H1 (cell line): Measurements from ENCODE around the gene TEK. TPM values are rescaled to one million over a fixed set of nuclear protein-coding genes. Genes with fewer than 3 reads are reported as not detected.

Experiments used
- CTCF ChIA-PET: fragments of 300-600 bp; sonication (Branson Sonifier 250); formaldehyde crosslinking; loops from one replicate; lab custom pipeline; 2021; ENCODE audit not compliant: partially characterized antibody; lab: Charles Lee
- POLR2A ChIA-PET: fragments of 300-600 bp; sonication (Branson Sonifier 250); formaldehyde crosslinking; loops from one replicate; lab custom pipeline; 2021; ENCODE audit warnings: inconsistent platforms; ENCODE audit not compliant: partially characterized antibody; lab: Charles Lee
- DNase-seq, 2 experiments: peaks; one replicate each; pipeline versions ENCODE4 v3.0.0 to v3.0.0-alpha.2; 2010 to 2022; ENCODE audit warnings: low spot score in 2 of 2, low read depth in 1 of 2, mixed read lengths in 1 of 2
- FAIRE-seq: peaks from 2 replicates; lab custom pipeline; 2011; peaks lifted over from hg19 to GRCh38; lab: Jason Lieb, UNC
- H2AFZ ChIP-seq: 2 replicates; pipeline ENCODE4 v1.8.1; 2012; ENCODE audit warnings: low read length, inconsistent platforms
- H2AK5ac ChIP-seq: 2 replicates; pipeline ENCODE4 v1.6.1; 2013; ENCODE audit warnings: low read depth, low read length
- H2BK120ac ChIP-seq: replicated peaks from 2 replicates; pipeline ENCODE3; 2013; ENCODE audit warnings: low read depth, low read length, inconsistent platforms
- H2BK12ac ChIP-seq: 2 replicates; pipeline ENCODE4 v1.6.1; 2013; ENCODE audit warnings: low read depth, low read length
- H2BK15ac ChIP-seq: 2 replicates; pipeline ENCODE4 v1.6.1; 2013; ENCODE audit warnings: low read length
- H2BK20ac ChIP-seq: 2 replicates; pipeline ENCODE4 v1.6.1; 2013; ENCODE audit warnings: low read length
- H2BK5ac ChIP-seq: 2 replicates; pipeline ENCODE4 v1.6.1; 2013; ENCODE audit warnings: low read depth, low read length
- H3K14ac ChIP-seq: 2 replicates; pipeline ENCODE4 v1.6.1; 2013; ENCODE audit warnings: inconsistent platforms; ENCODE audit not compliant: insufficient read length
- H3K18ac ChIP-seq: 2 replicates; pipeline ENCODE4 v1.6.1; 2013; ENCODE audit warnings: low read length; ENCODE audit errors: extremely low read depth
- H3K23ac ChIP-seq: 2 replicates; pipeline ENCODE4 v1.6.1; 2013; ENCODE audit warnings: inconsistent platforms; ENCODE audit not compliant: insufficient read length
- H3K23me2 ChIP-seq: 2 replicates; pipeline ENCODE4 v1.6.1; 2013; ENCODE audit warnings: low read depth, low read length
- H3K27ac ChIP-seq: 2 replicates; pipeline ENCODE4 v1.6.1; 2011; ENCODE audit warnings: low read depth, low read length, inconsistent platforms
- H3K27me3 ChIP-seq, 4 experiments: replicated peaks in 1 of 4; 1 replicate in 1 of 4; 2 replicates in 3 of 4; pipeline versions ENCODE4 v1.6.1 to v1.8.1; 2011 to 2013; ENCODE audit warnings: low read length in 3 of 4, mild to moderate bottlenecking in 3 of 4, inconsistent platforms in 2 of 4, mixed read lengths in 2 of 4, moderate library complexity in 1 of 4; ENCODE audit not compliant: control insufficient read depth in 3 of 4, insufficient read depth in 3 of 4; ENCODE audit errors: extremely low read depth in 1 of 4
- H3K36me3 ChIP-seq, 4 experiments: 2 replicates each; pipeline versions ENCODE4 v1.6.1 to v1.8.1; 2011 to 2013; ENCODE audit warnings: mild to moderate bottlenecking in 4 of 4, low read length in 3 of 4, moderate library complexity in 2 of 4, control low read depth in 1 of 4, inconsistent platforms in 1 of 4; ENCODE audit not compliant: insufficient read depth in 4 of 4, control insufficient read depth in 2 of 4
- H3K4ac ChIP-seq: replicated peaks from 2 replicates; pipeline ENCODE3; 2013; ENCODE audit warnings: low read length, low read depth, mixed read lengths, inconsistent platforms; ENCODE audit not compliant: insufficient read length
- H3K4me1 ChIP-seq, 4 experiments: replicated peaks in 1 of 4; 1 replicate in 1 of 4; 2 replicates in 3 of 4; pipeline versions ENCODE4 v1.6.1 to v1.8.1; 2011 to 2013; ENCODE audit warnings: low read length in 3 of 4, inconsistent platforms in 2 of 4, mixed read lengths in 1 of 4; ENCODE audit not compliant: insufficient read depth in 4 of 4, control insufficient read depth in 3 of 4
- H3K4me2 ChIP-seq, 2 experiments: 2 replicates each; pipeline versions ENCODE4 v1.6.1 to v1.8.1; 2011 to 2013; ENCODE audit warnings: low read depth in 2 of 2, low read length in 2 of 2, control low read depth in 1 of 2, inconsistent platforms in 1 of 2, mild to moderate bottlenecking in 1 of 2; ENCODE audit not compliant: insufficient read depth in 1 of 2
- H3K4me3 ChIP-seq, 4 experiments: fragments of 200-600, 300-600 bp in 1 of 4; sonication (generic), shearing (Covaris generic), sonication (Bioruptor Twin) in 1 of 4; 2 replicates each; pipeline versions ENCODE4 v1.5.1 to v1.8.1; 2011 to 2016; ENCODE audit warnings: low read length in 4 of 4, low read depth in 3 of 4, control low read depth in 2 of 4, inconsistent platforms in 2 of 4, mild to moderate bottlenecking in 2 of 4, mixed read lengths in 1 of 4, moderate library complexity in 1 of 4; ENCODE audit not compliant: insufficient read depth in 2 of 4; ENCODE audit errors: extremely low read depth in 1 of 4
- H3K56ac ChIP-seq: replicated peaks from 2 replicates; pipeline ENCODE3; 2013; ENCODE audit warnings: low read depth, mild to moderate bottlenecking, mixed read lengths, low read length, inconsistent platforms; ENCODE audit not compliant: insufficient read length
- H3K79me1 ChIP-seq: 2 replicates; pipeline ENCODE4 v1.6.1; 2013; ENCODE audit warnings: low read depth, low read length, control low read depth
- H3K79me2 ChIP-seq, 2 experiments: 2 replicates each; pipeline versions ENCODE4 v1.6.1 to v1.8.1; 2012 to 2013; ENCODE audit warnings: low read length in 2 of 2, mild to moderate bottlenecking in 2 of 2, inconsistent platforms in 1 of 2; ENCODE audit not compliant: insufficient read depth in 2 of 2, control insufficient read depth in 1 of 2
- H3K9ac ChIP-seq, 4 experiments: replicated peaks in 1 of 4; 1 replicate in 1 of 4; 2 replicates in 3 of 4; pipeline versions ENCODE4 v1.6.1 to v1.8.1; 2011 to 2013; ENCODE audit warnings: low read depth in 3 of 4, low read length in 3 of 4, control low read depth in 2 of 4, mild to moderate bottlenecking in 2 of 4, moderate library complexity in 2 of 4, inconsistent platforms in 1 of 4; ENCODE audit errors: extremely low read depth in 1 of 4
- H3K9me3 ChIP-seq, 2 experiments: 2 replicates each; pipeline versions ENCODE4 v1.6.1 to v1.8.1; 2012 to 2013; ENCODE audit warnings: mild to moderate bottlenecking in 2 of 2, moderate library complexity in 2 of 2, control low read depth in 1 of 2, inconsistent platforms in 1 of 2, low read depth in 1 of 2, low read length in 1 of 2, mixed read lengths in 1 of 2; ENCODE audit not compliant: insufficient read depth in 2 of 2
- H4K20me1 ChIP-seq, 2 experiments: replicated peaks in 1 of 2; 2 replicates each; pipeline versions ENCODE3 to v1.8.1; 2011 to 2013; ENCODE audit warnings: inconsistent platforms in 2 of 2, low read length in 2 of 2, mild to moderate bottlenecking in 1 of 2; ENCODE audit not compliant: insufficient read depth in 2 of 2, control insufficient read depth in 1 of 2
- H4K5ac ChIP-seq: 2 replicates; pipeline ENCODE4 v1.6.1; 2013; ENCODE audit warnings: low read length, low read depth, mixed read lengths, inconsistent platforms; ENCODE audit not compliant: insufficient read length
- H4K8ac ChIP-seq: 2 replicates; pipeline ENCODE4 v1.8.0; 2013; ENCODE audit warnings: mild to moderate bottlenecking, moderate library complexity, low read length, inconsistent platforms; ENCODE audit not compliant: insufficient read depth; ENCODE audit errors: extremely low read depth
- H4K91ac ChIP-seq: replicated peaks from 2 replicates; pipeline ENCODE3; 2013; ENCODE audit warnings: low read length, mixed read lengths, inconsistent platforms; ENCODE audit not compliant: insufficient read length
- CREB1 ChIP-seq: IDR thresholded peaks from 2 replicates; pipeline ENCODE4 v1.6.1; 2012; ENCODE audit warnings: inconsistent platforms
- CTBP2 ChIP-seq: IDR thresholded peaks from 2 replicates; pipeline ENCODE4 v1.7.0; 2011; ENCODE audit warnings: borderline replicate concordance, mild to moderate bottlenecking, moderate library complexity, mixed read lengths, low read length; ENCODE audit not compliant: insufficient read depth, insufficient read length
- GABPA ChIP-seq: IDR thresholded peaks from 2 replicates; pipeline ENCODE4 v1.6.1; 2011; ENCODE audit warnings: mild to moderate bottlenecking, low read length, moderate library complexity, borderline replicate concordance; ENCODE audit not compliant: insufficient read depth
- POU5F1 ChIP-seq: IDR thresholded peaks from 2 replicates; pipeline ENCODE4 v1.6.1; 2011; ENCODE audit warnings: low read depth, mild to moderate bottlenecking, low read length, moderate library complexity
- RBBP5 ChIP-seq: IDR thresholded peaks from 2 replicates; pipeline ENCODE4 v1.7.1; 2012; ENCODE audit warnings: low read depth, mild to moderate bottlenecking, inconsistent platforms, low read length, moderate library complexity, borderline replicate concordance
- RNF2 ChIP-seq: fragments of 200-900, 300-1000 bp; sonication (generic); IDR thresholded peaks from 2 replicates; pipeline ENCODE4 v1.7.1; 2016; ENCODE audit warnings: borderline replicate concordance, low read depth, mild to moderate bottlenecking, antibody characterized with exemption, low read length; ENCODE audit not compliant: poor library complexity, severe bottlenecking; ENCODE audit errors: missing control alignments
- SIX5 ChIP-seq: IDR thresholded peaks from 2 replicates; pipeline ENCODE4 v1.6.1; 2011; ENCODE audit warnings: mild to moderate bottlenecking, low read depth, low read length
- SP4 ChIP-seq: IDR thresholded peaks from 2 replicates; pipeline ENCODE4 v1.6.1; 2012; ENCODE audit warnings: low read length, inconsistent platforms
- SRF ChIP-seq: IDR thresholded peaks from 2 replicates; pipeline ENCODE4 v1.6.1; 2011; ENCODE audit warnings: mild to moderate bottlenecking, low read depth, low read length, moderate library complexity
- YY1 ChIP-seq: IDR thresholded peaks from 2 replicates; pipeline ENCODE4 v1.6.1; 2011; ENCODE audit warnings: low read depth, mild to moderate bottlenecking, low read length
- WGBS, 2 experiments: shearing (Covaris generic) in 1 of 2; methylation state at CpG; one replicate each; pipeline versions ENCODE4 v1.1.6 to v1.1.7; 2013 to 2015; ENCODE audit warnings: low lambda C conversion rate in 2 of 2, mixed read lengths in 2 of 2, inconsistent platforms in 1 of 2, low coverage in 1 of 2, missing lambda C conversion rate in 1 of 2; ENCODE audit not compliant: insufficient replicate concordance in 2 of 2, insufficient coverage in 1 of 2, insufficient read length in 1 of 2; ENCODE audit errors: extremely low coverage in 1 of 2, missing lambda C conversion rate in 1 of 2; 5-methylcytosine and 5-hydroxymethylcytosine counted together
- polyA plus RNA-seq, 7 experiments: library from polyadenylated mRNA; depleted of rRNA in 3 of 7; stranded (reverse) in 5 of 7; unstranded in 2 of 7; fragments of >200 nt in 5 of 7; fragments of 200-250 nt in 2 of 7; gene quantifications; 1 replicate in 5 of 7; 2 replicates in 1 of 7; 4 replicates in 1 of 7; pipeline versions ENCODE4 v1.2.1 to v1.2.3, GENCODE V29; 2011 to 2013; ENCODE audit warnings: missing spikeins in 2 of 7, mixed read lengths in 2 of 7
- total RNA-seq: library from RNA; stranded (reverse); fragmentation: NEBNext Ultra II Directional; extraction: Animal tissue kit (Norgen Biotek cat#: 25700); gene quantifications from 2 replicates; pipeline ENCODE4 v1.2.1, GENCODE V29; 2021
- TF ChIP-seq, protein P1 (sequence below): IDR thresholded peaks from 2 replicates; pipeline ENCODE4 v1.6.1; 2011; ENCODE audit warnings: low read length, improper control_type of control experiment
- TF ChIP-seq, protein P2 (sequence below): IDR thresholded peaks from 2 replicates; pipeline ENCODE4 v1.6.1; 2012; ENCODE audit warnings: low read length, inconsistent platforms

TEK gene
- total and polyA plus RNA-seq, 2 of the 8 experiments (the other 6 are each of a cell fraction or from before 2014, with no cell fraction given), result 11.0 to 35.8 TPM

DNA sequence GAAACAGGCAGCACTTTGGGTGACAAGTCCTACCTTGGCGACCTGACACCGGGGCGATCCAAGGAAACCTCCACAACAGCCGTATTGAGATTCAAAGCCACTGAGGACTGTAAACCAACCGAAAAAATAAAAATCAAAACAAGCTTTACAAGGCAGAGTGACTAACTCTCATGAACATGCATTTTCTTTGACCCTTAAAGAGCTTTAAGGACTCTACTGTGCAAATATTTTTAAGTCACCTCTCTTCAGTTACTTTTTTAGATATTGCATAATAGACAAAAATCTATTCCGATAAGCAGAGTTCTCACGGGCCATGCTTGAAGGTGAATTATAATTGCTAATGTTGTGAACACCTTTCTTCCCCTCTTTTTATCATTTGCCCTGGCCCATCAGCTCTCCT is 149.6 kb downstream of the TEK start:
- Histone ChIP-seq H2AFZ (no peak overlapping the region), H3K9me3 (no peaks in the 10 kb centered on the region), H3K36me3 (no peaks in the 10 kb centered on the region), H2BK12ac (no peak overlapping the region), H3K79me2 (no peaks in the 10 kb centered on the region), H3K27me3 (no peaks in the 10 kb centered on the region), H4K5ac (no peak overlapping the region), H3K9ac (no peak overlapping the region), H4K20me1 (no peaks in the 10 kb centered on the region), H3K4ac (no peak overlapping the region), H2AK5ac (no peak overlapping the region), H4K8ac (no peak overlapping the region), H3K79me1 (no peaks in the 10 kb centered on the region), H3K14ac (no peak overlapping the region), H3K4me1 (peaks cover 0 to 5% (median 0%) of the 10 kb centered on the region in 4 experiments; a peak in 2 of 7 replicates), H3K23me2 (no peaks in the 10 kb centered on the region), H3K27ac (no peak overlapping the region), H3K18ac (no peak overlapping the region), H4K91ac (no peak overlapping the region), H2BK120ac (no peak overlapping the region), H2BK5ac (no peak overlapping the region), H2BK15ac (no peak overlapping the region), H3K4me2 (no peak overlapping the region), H2BK20ac (no peak overlapping the region), H3K23ac (no peak overlapping the region), H3K56ac (no peak overlapping the region), H3K4me3 (no peak overlapping the region)
- CTCF ChIA-PET, result interaction anchor here (5.3 to 5.5 kb wide), 2 partner anchors 10 to 17 kb away, joined by 37 to 39 read pairs; no protein-coding TSS in a partner anchor
- POLR2A ChIA-PET, result no interaction called here
- FAIRE-seq, result no peak
- DNase-seq, result no peak
- WGBS, 2 experiments, result 92% methylated on average over 7 of the region's 7 CpGs; no CpG with 5 or more reads in 1 of the 2 experiments
- TF ChIP-seq SRF (no peak), SIX5 (no peak), RBBP5 (no peak), CTBP2 (no peak), YY1 (no peak), POU5F1 (no peak), RNF2 (no peak), GABPA (no peak), SP4 (no peak), CREB1 (no peak)
- TF ChIP-seq, protein P1, sequence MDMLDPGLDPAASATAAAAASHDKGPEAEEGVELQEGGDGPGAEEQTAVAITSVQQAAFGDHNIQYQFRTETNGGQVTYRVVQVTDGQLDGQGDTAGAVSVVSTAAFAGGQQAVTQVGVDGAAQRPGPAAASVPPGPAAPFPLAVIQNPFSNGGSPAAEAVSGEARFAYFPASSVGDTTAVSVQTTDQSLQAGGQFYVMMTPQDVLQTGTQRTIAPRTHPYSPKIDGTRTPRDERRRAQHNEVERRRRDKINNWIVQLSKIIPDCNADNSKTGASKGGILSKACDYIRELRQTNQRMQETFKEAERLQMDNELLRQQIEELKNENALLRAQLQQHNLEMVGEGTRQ, result no peak
- TF ChIP-seq, protein P2, sequence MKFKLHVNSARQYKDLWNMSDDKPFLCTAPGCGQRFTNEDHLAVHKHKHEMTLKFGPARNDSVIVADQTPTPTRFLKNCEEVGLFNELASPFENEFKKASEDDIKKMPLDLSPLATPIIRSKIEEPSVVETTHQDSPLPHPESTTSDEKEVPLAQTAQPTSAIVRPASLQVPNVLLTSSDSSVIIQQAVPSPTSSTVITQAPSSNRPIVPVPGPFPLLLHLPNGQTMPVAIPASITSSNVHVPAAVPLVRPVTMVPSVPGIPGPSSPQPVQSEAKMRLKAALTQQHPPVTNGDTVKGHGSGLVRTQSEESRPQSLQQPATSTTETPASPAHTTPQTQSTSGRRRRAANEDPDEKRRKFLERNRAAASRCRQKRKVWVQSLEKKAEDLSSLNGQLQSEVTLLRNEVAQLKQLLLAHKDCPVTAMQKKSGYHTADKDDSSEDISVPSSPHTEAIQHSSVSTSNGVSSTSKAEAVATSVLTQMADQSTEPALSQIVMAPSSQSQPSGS, result no peak
